HEK293 (cell line): ENCODE results near the gene ABCG1.

ENCODE experiments used
- CTCF ChIP-seq: fragments of 450-650 bp; formaldehyde crosslinking; IDR thresholded peaks from 2 replicates; pipeline ENCODE4 v1.5.1; 2016; ENCODE audit warnings: missing biosample characterization, missing genetic modification characterization
- YY1 ChIP-seq: fragments of 450-650 bp; formaldehyde crosslinking; IDR thresholded peaks from 2 replicates; pipeline ENCODE4 v1.5.1; 2018; ENCODE audit warnings: missing biosample characterization, missing genetic modification characterization
- ZNF211 ChIP-seq: fragments of 450-650 bp; formaldehyde crosslinking; IDR thresholded peaks from 2 replicates; pipeline ENCODE4 v1.5.1; 2016; ENCODE audit warnings: low read depth, missing biosample characterization, missing genetic modification characterization
- ZNF274 ChIP-seq, 2 experiments: fragments of 200-500 bp in 1 of 2; fragments of 450-650 bp in 1 of 2; sonication (Bioruptor generic) in 1 of 2; formaldehyde crosslinking in 1 of 2; IDR thresholded peaks; 2 replicates each; pipeline versions ENCODE4 v1.5.1 to v1.6.1; 2014 to 2016; ENCODE audit warnings: borderline replicate concordance in 1 of 2, inconsistent platforms in 1 of 2, low read length in 1 of 2, missing biosample characterization in 1 of 2, missing genetic modification characterization in 1 of 2

- TF ChIP-seq ZNF211 (tag by site-specific recombination) (no peak), ZNF274 (IDR thresholded peaks at IDR 0.05; ENCODE audit: low read length) (no peak), ZNF274 (tag by site-specific recombination; IDR thresholded peaks at IDR 0.05; ENCODE audit: borderline replicate concordance) (no peak), YY1 (tag by site-specific recombination) (no peak), CTCF (tag by site-specific recombination) (no peak)
Observed at GRCh38 chr21:42207426-42207825, 11.5 kb upstream of the ABCG1 start.
